OCI-LY7 (cell line): ENCODE data around the gene METTL17.

Source experiments
- EZH2phosphoT487 ChIP-seq: fragments of 200-600 bp; sonication (generic); IDR thresholded peaks from 2 replicates; pipeline ENCODE4 v1.6.1; 2018; ENCODE audit warnings: low read depth, borderline replicate concordance, mild to moderate bottlenecking, mixed run types, antibody characterized with exemption, low read length, moderate library complexity, mixed read lengths
- TF ChIP-seq, protein P1 (sequence below): fragments of 200-600 bp; sonication (generic); conservative IDR thresholded peaks from 2 replicates; pipeline ENCODE4 v1.5.1; 2014; ENCODE audit warnings: mild to moderate bottlenecking, antibody characterized with exemption, low read length, moderate library complexity, mixed read lengths

DNA sequence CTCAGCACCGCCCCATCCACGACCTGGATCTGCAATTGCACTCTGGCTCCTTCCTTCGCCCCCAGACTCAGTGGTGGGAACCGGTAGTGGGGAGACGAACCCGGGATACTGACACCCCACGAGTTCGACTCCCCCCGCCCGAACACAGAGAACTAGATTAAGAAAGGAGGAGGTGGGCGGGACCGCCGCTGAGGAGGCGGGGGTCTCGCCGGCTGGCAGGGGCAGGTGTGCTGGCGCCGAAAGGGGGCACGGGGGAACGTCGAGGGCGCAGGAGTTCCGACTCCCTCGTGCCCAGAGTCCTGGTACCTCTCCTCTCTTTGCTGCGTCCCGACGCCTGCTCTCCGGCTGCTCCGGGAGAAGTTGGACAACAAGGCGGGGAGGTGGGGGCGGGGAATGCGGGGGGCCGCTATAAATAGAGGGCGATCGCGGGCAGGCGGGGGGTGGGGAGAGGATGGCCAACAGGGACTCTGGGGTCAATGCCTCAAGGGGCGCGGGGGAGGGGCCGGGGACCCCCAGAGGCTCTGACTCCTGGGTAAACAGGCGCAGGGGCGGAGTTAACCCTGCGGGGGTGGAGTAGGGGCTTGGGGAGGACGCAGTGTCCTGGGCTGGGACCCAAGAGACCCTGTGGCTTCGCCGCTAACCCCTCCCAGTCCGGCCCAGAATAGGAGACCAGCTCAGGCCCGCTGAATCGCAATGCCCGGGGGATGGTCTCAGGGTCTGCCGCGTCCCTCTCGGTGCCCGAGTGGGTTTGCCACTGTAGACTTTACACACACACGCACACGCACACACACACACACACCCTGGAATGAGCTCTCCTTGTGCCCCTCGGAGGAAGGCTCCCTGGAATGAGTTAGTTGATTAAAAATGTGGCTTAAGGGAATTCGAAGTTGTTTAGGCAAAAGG is 35.8 kb downstream of the METTL17 start:
- TF ChIP-seq, protein P1, sequence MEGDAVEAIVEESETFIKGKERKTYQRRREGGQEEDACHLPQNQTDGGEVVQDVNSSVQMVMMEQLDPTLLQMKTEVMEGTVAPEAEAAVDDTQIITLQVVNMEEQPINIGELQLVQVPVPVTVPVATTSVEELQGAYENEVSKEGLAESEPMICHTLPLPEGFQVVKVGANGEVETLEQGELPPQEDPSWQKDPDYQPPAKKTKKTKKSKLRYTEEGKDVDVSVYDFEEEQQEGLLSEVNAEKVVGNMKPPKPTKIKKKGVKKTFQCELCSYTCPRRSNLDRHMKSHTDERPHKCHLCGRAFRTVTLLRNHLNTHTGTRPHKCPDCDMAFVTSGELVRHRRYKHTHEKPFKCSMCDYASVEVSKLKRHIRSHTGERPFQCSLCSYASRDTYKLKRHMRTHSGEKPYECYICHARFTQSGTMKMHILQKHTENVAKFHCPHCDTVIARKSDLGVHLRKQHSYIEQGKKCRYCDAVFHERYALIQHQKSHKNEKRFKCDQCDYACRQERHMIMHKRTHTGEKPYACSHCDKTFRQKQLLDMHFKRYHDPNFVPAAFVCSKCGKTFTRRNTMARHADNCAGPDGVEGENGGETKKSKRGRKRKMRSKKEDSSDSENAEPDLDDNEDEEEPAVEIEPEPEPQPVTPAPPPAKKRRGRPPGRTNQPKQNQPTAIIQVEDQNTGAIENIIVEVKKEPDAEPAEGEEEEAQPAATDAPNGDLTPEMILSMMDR: no peak
- no peak for TF ChIP-seq EZH2phosphoT487
